Prostate gland (tissue), 2 donors: Measurements from ENCODE around the gene GLG1.
"Not testable (repeated sequence)": the region's sequence is repeated elsewhere in the genome, so short reads cannot be mapped to it uniquely, and the experiment has no call there.

Experiments
- POLR2A ChIP-seq: fragments of 450-650 bp; IDR thresholded peaks from one replicate; pipeline ENCODE4 v1.6.1; 2016; ENCODE audit warnings: antibody characterized with exemption, mild to moderate bottlenecking
- POLR2AphosphoS5 ChIP-seq: sonication (generic); formaldehyde crosslinking; IDR thresholded peaks from one replicate; pipeline ENCODE4 v1.6.1; 2017; ENCODE audit warnings: antibody characterized with exemption
- TF ChIP-seq, protein P1 (sequence below), 4 experiments: fragments of 200-600 bp in 2 of 4; fragments of 450-650 bp in 2 of 4; sonication (generic) in 2 of 4; IDR thresholded peaks; 1 replicate in 3 of 4; 2 replicates in 1 of 4; pipeline ENCODE4 v1.5.1; 2016 to 2019; ENCODE audit warnings: antibody characterized with exemption in 4 of 4, mild to moderate bottlenecking in 2 of 4, moderate library complexity in 2 of 4

- TF ChIP-seq, protein P1, sequence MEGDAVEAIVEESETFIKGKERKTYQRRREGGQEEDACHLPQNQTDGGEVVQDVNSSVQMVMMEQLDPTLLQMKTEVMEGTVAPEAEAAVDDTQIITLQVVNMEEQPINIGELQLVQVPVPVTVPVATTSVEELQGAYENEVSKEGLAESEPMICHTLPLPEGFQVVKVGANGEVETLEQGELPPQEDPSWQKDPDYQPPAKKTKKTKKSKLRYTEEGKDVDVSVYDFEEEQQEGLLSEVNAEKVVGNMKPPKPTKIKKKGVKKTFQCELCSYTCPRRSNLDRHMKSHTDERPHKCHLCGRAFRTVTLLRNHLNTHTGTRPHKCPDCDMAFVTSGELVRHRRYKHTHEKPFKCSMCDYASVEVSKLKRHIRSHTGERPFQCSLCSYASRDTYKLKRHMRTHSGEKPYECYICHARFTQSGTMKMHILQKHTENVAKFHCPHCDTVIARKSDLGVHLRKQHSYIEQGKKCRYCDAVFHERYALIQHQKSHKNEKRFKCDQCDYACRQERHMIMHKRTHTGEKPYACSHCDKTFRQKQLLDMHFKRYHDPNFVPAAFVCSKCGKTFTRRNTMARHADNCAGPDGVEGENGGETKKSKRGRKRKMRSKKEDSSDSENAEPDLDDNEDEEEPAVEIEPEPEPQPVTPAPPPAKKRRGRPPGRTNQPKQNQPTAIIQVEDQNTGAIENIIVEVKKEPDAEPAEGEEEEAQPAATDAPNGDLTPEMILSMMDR (IDR thresholded peaks at IDR 0.05) = not testable (repeated sequence)
- TF ChIP-seq POLR2AphosphoS5, POLR2A: not testable (repeated sequence)
Observed at GRCh38 chr16:74423721-74424120, 183.2 kb downstream of the GLG1 start.
